Thymus (tissue), 11 donors: ENCODE results near the gene PIK3R6. TPM values are rescaled to one million over a fixed set of nuclear protein-coding genes. Genes with fewer than 3 reads are reported as not detected.

Experiments used
- DNase-seq, 9 donors: peaks; one replicate each; pipeline ENCODE4 v3.0.0-alpha.2; 2013; ENCODE audit warnings: low spot score in 9 of 9, low read depth in 6 of 9, missing footprints in 1 of 9
- H3K27ac ChIP-seq, 2 donors: one replicate each; pipeline ENCODE4 v1.5.1; 2013; ENCODE audit warnings: control low read depth in 1 of 2, low read depth in 1 of 2, low read length in 1 of 2, mild to moderate bottlenecking in 1 of 2, moderate library complexity in 1 of 2
- H3K27me3 ChIP-seq, 2 donors: one replicate each; pipeline ENCODE4 v1.5.1; 2013; ENCODE audit warnings: low read length in 1 of 2; ENCODE audit not compliant: control insufficient read depth in 2 of 2, insufficient read depth in 1 of 2
- H3K36me3 ChIP-seq, 2 donors: one replicate each; pipeline ENCODE4 v1.5.1; 2013; ENCODE audit warnings: low read length in 1 of 2, mild to moderate bottlenecking in 1 of 2, moderate library complexity in 1 of 2; ENCODE audit not compliant: control insufficient read depth in 2 of 2, insufficient read depth in 2 of 2
- H3K4me1 ChIP-seq, 2 donors: one replicate each; pipeline ENCODE4 v1.5.1; 2013; ENCODE audit warnings: low read length in 2 of 2; ENCODE audit not compliant: control insufficient read depth in 2 of 2, insufficient read depth in 2 of 2
- H3K4me3 ChIP-seq, 2 donors: one replicate each; pipeline ENCODE4 v1.5.1; 2013; ENCODE audit warnings: low read length in 2 of 2, control low read depth in 1 of 2, mild to moderate bottlenecking in 1 of 2
- H3K9me3 ChIP-seq, 2 donors: one replicate each; pipeline ENCODE4 v1.5.1; 2013; ENCODE audit warnings: low read length in 1 of 2, mild to moderate bottlenecking in 1 of 2; ENCODE audit not compliant: control insufficient read depth in 2 of 2, insufficient read depth in 1 of 2
- WGBS: extraction: QIAGEN DNeasy Blood & Tissue Kit; methylation state at CpG from one replicate; pipeline ENCODE4 v1.1.7; 2013; 5-methylcytosine and 5-hydroxymethylcytosine counted together
- polyA plus RNA-seq: library from polyadenylated mRNA; stranded (reverse); fragments of 200-250 nt; gene quantifications from one replicate; pipeline ENCODE4 v1.2.3, GENCODE V29; 2013
- total RNA-seq: library from RNA; stranded (reverse); fragments of 120-200 nt; gene quantifications from one replicate; pipeline ENCODE4 v1.2.4, GENCODE V29; 2013
- donor health status: healthy.

Gene PIK3R6
- total and polyA plus RNA-seq, 2 donors: 1.9 to 2.1 TPM

DNA sequence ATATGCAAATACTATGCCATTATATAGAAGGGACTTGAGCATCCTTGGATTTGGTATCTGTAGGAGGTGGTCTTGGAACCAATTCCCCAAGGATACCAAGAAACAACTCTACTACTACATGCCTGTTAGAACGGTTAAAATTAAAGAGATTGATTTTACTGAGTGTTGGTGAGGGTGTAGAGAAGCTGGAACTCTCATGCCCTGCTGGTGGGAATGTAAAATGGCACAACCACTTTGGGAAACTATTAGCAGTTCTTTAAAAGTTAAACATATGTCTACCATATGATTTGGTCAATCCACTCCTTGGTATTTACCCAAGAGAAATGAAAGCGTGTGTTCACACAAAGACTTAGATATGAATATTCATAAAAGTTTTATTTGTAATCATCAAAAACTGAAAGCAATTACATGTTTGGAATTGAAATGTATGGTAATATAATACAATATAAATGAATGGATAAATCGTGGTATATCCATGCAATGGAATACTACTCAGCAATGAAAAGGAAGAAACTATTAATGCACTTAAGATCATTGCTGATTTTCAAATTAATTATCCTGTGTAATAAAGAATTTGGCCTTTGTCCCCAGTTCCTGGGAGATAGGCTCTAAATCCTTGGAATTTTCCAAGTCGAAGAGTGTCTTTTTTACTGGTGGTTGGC is 76.1 kb downstream of the PIK3R6 start:
- no peak for DNase-seq
- H3K4me1 ChIP-seq: no peaks in the 10 kb centered on the region
- H3K36me3 ChIP-seq: no peaks in the 10 kb centered on the region
- 89% methylated on average over 4 of the region's 4 CpGs for WGBS
- no peak overlapping the region for H3K27ac ChIP-seq
- H3K9me3 ChIP-seq: no peaks in the 10 kb centered on the region
- H3K4me3 ChIP-seq: no peak overlapping the region
- no peaks in the 10 kb centered on the region for H3K27me3 ChIP-seq

DNA sequence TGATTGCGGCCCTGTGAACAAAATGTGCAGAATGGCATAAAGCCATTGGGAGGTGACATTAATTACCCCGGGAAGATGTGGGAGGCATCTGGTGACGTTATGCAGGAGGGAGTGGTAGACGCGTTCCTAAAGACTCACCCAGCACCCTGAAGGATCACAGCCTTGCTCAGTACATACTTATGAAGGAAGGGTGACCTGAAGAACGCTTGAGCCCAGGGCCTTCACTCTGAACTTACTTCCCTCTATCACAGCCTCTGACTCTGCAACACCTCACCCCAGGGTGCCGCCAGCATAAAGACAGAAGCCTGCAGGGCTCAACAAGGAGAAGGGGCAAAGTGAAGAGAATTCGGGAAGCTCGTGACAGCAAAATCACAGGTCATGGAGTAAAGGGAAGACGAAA is 77.7 kb downstream of the PIK3R6 start:
- Histone ChIP-seq H3K36me3 (no peaks in the 10 kb centered on the region), H3K4me3 (no peak overlapping the region), H3K27ac (no peak overlapping the region), H3K9me3 (no peaks in the 10 kb centered on the region), H3K27me3 (no peaks in the 10 kb centered on the region), H3K4me1 (peaks cover 0 to 4% of the 10 kb centered on the region in 2 donors)
- WGBS: 87% methylated on average over 10 of the region's 10 CpGs
- DNase-seq: no peak

DNA sequence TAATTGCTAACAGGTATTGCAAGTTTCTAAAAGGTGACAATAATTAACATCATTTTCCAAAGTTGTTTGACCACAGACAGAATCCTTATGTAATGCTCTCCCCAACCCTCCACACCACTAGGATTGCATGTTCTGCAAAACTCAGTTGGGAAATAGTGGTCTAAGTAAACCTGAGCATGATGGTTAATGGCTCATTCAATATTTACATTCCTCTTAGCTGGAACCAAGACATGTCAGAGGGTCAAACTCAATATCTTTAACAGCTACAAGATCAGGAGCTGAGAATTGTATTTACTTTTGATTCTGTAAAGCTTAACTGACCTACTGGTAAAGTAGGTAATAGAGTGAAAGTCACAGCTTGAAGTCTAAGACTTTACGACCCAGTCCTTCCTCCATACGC is 78.5 kb downstream of the PIK3R6 start:
- Histone ChIP-seq H3K4me3 (no peak overlapping the region), H3K27me3 (no peaks in the 10 kb centered on the region), H3K9me3 (no peaks in the 10 kb centered on the region), H3K27ac (no peak overlapping the region), H3K36me3 (no peaks in the 10 kb centered on the region), H3K4me1 (peaks cover 0 to 4% of the 10 kb centered on the region in 2 donors)
- 98% methylated on average over 2 of the region's 2 CpGs for WGBS
- no peak for DNase-seq

DNA sequence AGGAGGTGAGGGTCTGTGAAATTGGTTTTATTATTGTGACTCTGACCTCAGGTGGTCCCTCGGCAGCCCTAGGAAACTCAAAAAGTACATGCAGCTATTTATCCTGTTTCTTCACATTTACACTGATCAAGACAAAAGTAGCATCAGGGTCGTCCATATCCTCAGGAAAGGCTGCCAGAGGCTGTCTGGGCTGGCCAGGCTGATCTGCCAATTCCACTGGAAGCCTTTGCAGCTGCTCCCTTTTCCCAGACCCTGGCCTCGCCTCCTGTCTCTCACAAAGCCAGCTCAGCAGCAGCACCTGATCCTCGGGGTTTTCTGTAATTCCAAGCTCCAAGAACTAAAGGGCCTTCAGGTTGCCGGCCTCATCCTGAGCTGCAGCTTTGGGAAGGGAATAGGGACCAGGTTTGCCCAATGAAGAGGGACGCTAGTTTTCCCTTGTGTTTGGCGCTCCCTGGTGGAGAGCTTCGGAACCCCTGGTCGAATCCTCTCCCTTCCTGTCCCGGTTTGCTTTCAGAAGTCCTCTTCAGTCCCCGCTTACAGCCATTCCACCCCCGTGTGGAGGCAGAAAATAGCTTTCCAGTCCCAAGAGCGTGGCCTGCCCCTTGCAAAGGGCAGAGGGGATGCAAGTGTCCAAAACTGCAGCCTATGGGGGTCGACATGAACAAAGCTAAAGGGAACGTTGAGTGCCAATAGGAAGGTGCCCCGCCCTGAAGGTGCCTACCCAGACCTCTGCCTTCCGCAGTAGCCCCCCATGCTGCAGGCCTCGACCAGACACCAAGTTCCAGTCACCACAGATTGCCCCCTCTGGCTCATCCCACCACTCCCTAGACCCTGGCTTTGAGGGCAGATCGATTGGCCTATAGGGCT is 81.7 kb downstream of the PIK3R6 start:
- Histone ChIP-seq H3K36me3 (no peaks in the 10 kb centered on the region), H3K27me3 (no peaks in the 10 kb centered on the region), H3K9me3 (no peaks in the 10 kb centered on the region), H3K4me3 (no peak overlapping the region), H3K27ac (no peak overlapping the region), H3K4me1 (peaks cover 0 to 4% of the 10 kb centered on the region in 2 donors)
- peak in 8 of 9 donors; percentile 16 to 68 (median 40) for DNase-seq
- 38% methylated on average over 19 of the region's 19 CpGs for WGBS

DNA sequence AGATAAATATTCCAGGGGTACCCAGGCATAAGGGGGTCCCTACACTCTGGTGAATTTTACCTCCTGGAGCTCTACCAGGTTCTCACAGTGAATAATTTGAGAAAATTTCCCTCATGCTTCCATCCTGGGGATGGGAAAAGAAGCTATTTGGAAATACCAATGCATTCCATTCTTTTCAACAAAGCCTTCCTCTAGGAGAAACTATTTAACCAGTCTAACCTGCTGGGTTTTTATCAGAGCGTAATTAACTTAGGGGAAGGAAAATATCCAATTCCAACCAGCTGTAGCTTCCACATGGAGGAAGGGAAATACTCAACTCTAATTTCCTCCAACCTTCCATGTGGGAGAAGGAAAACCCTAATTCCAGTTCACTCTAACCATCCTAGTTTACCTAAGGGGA is 85.3 kb downstream of the PIK3R6 start:
- no peaks in the 10 kb centered on the region for H3K9me3 ChIP-seq
- peaks cover 0 to 4% of the 10 kb centered on the region in 2 donors for H3K4me1 ChIP-seq
- no peaks in the 10 kb centered on the region for H3K36me3 ChIP-seq
- H3K4me3 ChIP-seq: no peak overlapping the region
- no peaks in the 10 kb centered on the region for H3K27me3 ChIP-seq
- DNase-seq: no peak
- WGBS: 93% methylated on average over 1 of the region's 1 CpG
- H3K27ac ChIP-seq: no peak overlapping the region

DNA sequence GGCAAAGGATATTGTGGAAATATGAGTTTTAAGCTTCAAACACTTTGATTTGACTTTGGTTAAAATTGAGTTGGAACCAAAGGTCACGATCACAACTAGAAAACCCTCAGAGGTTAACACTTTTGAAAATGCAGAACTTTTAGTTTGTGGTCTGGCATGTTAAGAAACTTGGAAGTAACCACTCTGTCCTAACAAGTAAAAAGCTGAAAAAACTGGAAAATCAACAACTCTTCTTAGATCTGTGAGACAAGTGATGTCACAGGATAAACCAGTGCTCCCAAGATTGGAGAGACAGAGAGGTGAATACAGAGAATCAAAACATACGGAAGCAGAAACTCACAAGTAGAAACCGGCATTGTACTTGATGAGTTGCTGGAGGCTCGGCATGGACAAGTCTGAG is 85.7 kb downstream of the PIK3R6 start:
- H3K27me3 ChIP-seq: no peaks in the 10 kb centered on the region
- H3K4me1 ChIP-seq: peaks cover 0 to 4% of the 10 kb centered on the region in 2 donors
- DNase-seq: no peak
- no peaks in the 10 kb centered on the region for H3K36me3 ChIP-seq
- H3K27ac ChIP-seq: no peak overlapping the region
- 88% methylated on average over 4 of the region's 4 CpGs for WGBS
- no peak overlapping the region for H3K4me3 ChIP-seq
- no peaks in the 10 kb centered on the region for H3K9me3 ChIP-seq

DNA sequence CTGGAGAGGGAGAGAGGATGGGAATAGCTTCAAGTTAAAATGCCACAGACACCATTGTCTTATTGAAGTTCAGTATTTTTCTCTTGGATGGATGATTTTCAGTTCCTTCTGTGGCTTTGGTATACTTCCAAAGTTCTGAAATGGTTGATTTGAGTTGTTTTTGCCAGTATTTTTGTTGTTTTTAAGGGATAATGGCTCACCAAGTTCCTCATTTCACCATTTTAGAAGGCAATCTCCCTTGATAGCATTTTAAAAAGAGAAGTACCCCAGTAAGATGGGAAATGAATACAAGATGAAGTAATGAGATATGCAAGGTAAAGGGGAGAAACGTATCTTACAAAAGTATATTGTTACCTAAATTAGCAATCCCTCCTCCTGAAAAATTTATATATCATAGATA is 90.6 kb downstream of the PIK3R6 start:
- 56% methylated on average over 1 of the region's 1 CpG for WGBS
- Histone ChIP-seq H3K4me3 (no peak overlapping the region), H3K9me3 (no peaks in the 10 kb centered on the region), H3K36me3 (no peaks in the 10 kb centered on the region), H3K27ac (no peak overlapping the region), H3K27me3 (no peaks in the 10 kb centered on the region), H3K4me1 (no peaks in the 10 kb centered on the region)
- no peak for DNase-seq

DNA sequence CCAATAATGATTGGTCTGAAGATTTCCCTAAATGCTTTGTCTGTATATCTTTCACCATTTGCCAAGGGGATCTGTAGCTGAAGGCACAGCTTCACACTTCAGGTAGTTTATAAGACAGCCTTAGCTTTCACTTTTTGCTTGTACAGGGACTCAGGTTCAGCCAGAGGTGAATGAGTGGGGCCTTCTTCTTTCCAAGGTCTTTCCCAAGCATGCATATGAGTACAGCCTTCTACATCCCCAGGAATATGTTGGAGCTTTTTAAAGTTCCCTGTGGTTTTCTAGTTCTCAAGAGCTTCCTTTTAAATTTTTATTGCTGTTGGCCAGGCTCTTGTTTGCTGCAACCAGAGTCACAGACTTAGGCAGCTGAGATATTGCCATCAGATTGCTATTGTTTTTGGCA is 91.2 kb downstream of the PIK3R6 start:
- Histone ChIP-seq H3K27me3 (no peaks in the 10 kb centered on the region), H3K36me3 (no peaks in the 10 kb centered on the region), H3K4me3 (no peak overlapping the region), H3K27ac (no peak overlapping the region), H3K4me1 (no peaks in the 10 kb centered on the region), H3K9me3 (no peaks in the 10 kb centered on the region)
- no peak for DNase-seq

DNA sequence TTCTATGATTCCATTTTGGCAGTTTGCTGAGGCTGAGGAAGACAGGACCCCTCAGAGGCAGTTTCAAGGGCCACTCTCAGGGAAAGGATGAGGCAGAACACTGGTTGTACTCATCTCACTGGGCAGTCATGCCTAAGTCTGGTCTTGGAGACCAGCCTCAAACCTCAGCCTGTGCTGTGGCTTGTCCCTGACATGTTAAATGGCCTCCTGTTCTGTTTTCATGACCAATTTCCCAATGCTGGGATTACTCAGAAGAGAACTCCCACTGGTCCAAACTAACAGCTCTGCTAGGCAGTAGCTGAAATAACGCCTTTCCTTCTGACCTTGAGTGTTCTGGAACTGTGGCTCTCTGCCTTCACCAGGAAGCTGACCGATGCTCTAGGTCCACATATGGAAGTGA is 100.7 kb downstream of the PIK3R6 start:
- Histone ChIP-seq H3K27ac (no peak overlapping the region), H3K27me3 (no peaks in the 10 kb centered on the region), H3K4me3 (no peak overlapping the region), H3K4me1 (no peaks in the 10 kb centered on the region), H3K9me3 (no peaks in the 10 kb centered on the region), H3K36me3 (no peaks in the 10 kb centered on the region)
- no peak for DNase-seq
- WGBS: 96% methylated on average over 2 of the region's 2 CpGs
